ENCODE measurements around the gene HOXA3.

GRCh38 chr7:27200761-27201579 is 48.6 kb upstream of the HOXA3 start:
- TF ChIP-seq POLR2A (IDR thresholded peaks at IDR 0.05) (no peak), CTCF (IDR thresholded peaks at IDR 0.05) (no peak)

All from esophagus squamous epithelium (tissue), 4 donors.